GM23248 (cell line): Measurements from ENCODE around the gene TUBGCP6. TPM values are rescaled to one million over a fixed set of nuclear protein-coding genes. Genes with fewer than 3 reads are reported as not detected.

Source experiments
- DNase-seq: peaks from one replicate; pipeline ENCODE4 v3.0.0-alpha.2; 2015
- H2AFZ ChIP-seq: fragments of 200-600 bp; sonication (generic); 2 replicates; pipeline ENCODE4 v1.6.1; 2016; ENCODE audit warnings: antibody characterized with exemption
- H3F3A ChIP-seq: fragments of 200-600 bp; sonication (generic); 2 replicates; pipeline ENCODE4 v1.6.1; 2016; ENCODE audit warnings: mild to moderate bottlenecking, antibody characterized with exemption, mixed run types; ENCODE audit not compliant: insufficient read depth
- H3K27ac ChIP-seq: fragments of 200-600 bp; sonication (generic); 2 replicates; pipeline ENCODE4 v1.5.1; 2016; ENCODE audit warnings: mild to moderate bottlenecking
- H3K27me3 ChIP-seq: fragments of 200-600 bp; sonication (generic); replicated peaks from 2 replicates; pipeline ENCODE4 v1.6.1; 2016; ENCODE audit warnings: mild to moderate bottlenecking; ENCODE audit not compliant: insufficient read depth
- H3K36me3 ChIP-seq: fragments of 200-600 bp; sonication (generic); 2 replicates; pipeline ENCODE4 v1.6.1; 2016; ENCODE audit warnings: low read depth, mild to moderate bottlenecking
- H3K4me1 ChIP-seq: fragments of 200-600 bp; sonication (generic); 2 replicates; pipeline ENCODE4 v1.6.1; 2016; ENCODE audit warnings: mild to moderate bottlenecking; ENCODE audit not compliant: insufficient read depth
- H3K4me2 ChIP-seq: fragments of 200-600 bp; sonication (generic); one replicate; pipeline ENCODE4 v1.6.1; 2016; ENCODE audit warnings: mild to moderate bottlenecking; ENCODE audit not compliant: unreplicated experiment
- H3K4me3 ChIP-seq: fragments of 200-600 bp; sonication (generic); 2 replicates; pipeline ENCODE4 v1.5.1; 2016; ENCODE audit warnings: mild to moderate bottlenecking
- H3K79me2 ChIP-seq: fragments of 200-600 bp; sonication (generic); 2 replicates; pipeline ENCODE4 v1.6.1; 2016; ENCODE audit warnings: mild to moderate bottlenecking; ENCODE audit not compliant: insufficient read depth
- H3K9ac ChIP-seq: fragments of 200-600 bp; sonication (generic); 2 replicates; pipeline ENCODE4 v1.6.1; 2016; ENCODE audit warnings: mild to moderate bottlenecking
- H3K9me2 ChIP-seq: fragments of 200-600 bp; sonication (generic); 2 replicates; pipeline ENCODE4 v1.6.1; 2016; ENCODE audit warnings: mixed run types, mild to moderate bottlenecking, moderate library complexity; ENCODE audit not compliant: insufficient read depth
- H3K9me3 ChIP-seq: fragments of 200-600 bp; sonication (generic); one replicate; pipeline ENCODE4 v1.6.1; 2017; ENCODE audit warnings: low read depth
- H4K20me1 ChIP-seq: fragments of 200-600 bp; sonication (generic); 2 replicates; pipeline ENCODE4 v1.6.0; 2016; ENCODE audit not compliant: insufficient read depth
- EZH2 ChIP-seq: fragments of 200-600 bp; sonication (generic); IDR thresholded peaks from 2 replicates; pipeline ENCODE4 v1.6.1; 2018; ENCODE audit warnings: antibody characterized with exemption, mild to moderate bottlenecking; ENCODE audit not compliant: insufficient read depth, poor library complexity, severe bottlenecking
- EZH2phosphoT487 ChIP-seq: fragments of 200-600 bp; sonication (generic); IDR thresholded peaks from 2 replicates; pipeline ENCODE4 v1.6.1; 2018; ENCODE audit warnings: antibody characterized with exemption, moderate library complexity, mild to moderate bottlenecking, low read depth; ENCODE audit not compliant: insufficient read depth
- WGBS, 2 experiments: methylation state at CpG; one replicate each; pipeline ENCODE4 v1.1.6; 2015 to 2017; ENCODE audit warnings: low lambda C conversion rate in 2 of 2, low coverage in 1 of 2; ENCODE audit errors: missing lambda C conversion rate in 2 of 2; 5-methylcytosine and 5-hydroxymethylcytosine counted together
- in situ Hi-C: fragments of 300-500 bp; cut with MboI; formaldehyde crosslinking; loops from 2 replicates; pipeline ENCODE4 v1.15.0; 2020
- polyA plus RNA-seq: library from polyadenylated mRNA; unstranded; fragments of >200 nt; fragmentation: Nextera tagmentation; extraction: Ambion mirVana; gene quantifications from 2 replicates; pipeline ENCODE4 v1.2.1, GENCODE V29; 2016
- total RNA-seq: library from RNA; depleted of rRNA; stranded (reverse); fragments of >200 nt; shearing (Covaris generic); gene quantifications from 2 replicates; pipeline ENCODE4 v1.2.3, GENCODE V29; 2014

The TUBGCP6 gene
- total and polyA plus RNA-seq, 2 experiments from 2014 or later: 16.6 to 32.0 TPM

- H3K4me3 ChIP-seq: no peak overlapping the region
- peaks cover 38% of the 10 kb centered on the region for H3K79me2 ChIP-seq
- no peaks in the 10 kb centered on the region for H4K20me1 ChIP-seq
- no peaks in the 10 kb centered on the region for H3F3A ChIP-seq
- H3K4me1 ChIP-seq: no peaks in the 10 kb centered on the region
- no peak overlapping the region for H2AFZ ChIP-seq
- no peak for TF ChIP-seq EZH2phosphoT487
- TF ChIP-seq EZH2: no peak
- H3K9me3 ChIP-seq: no peaks in the 10 kb centered on the region
- no peak overlapping the region for H3K9ac ChIP-seq
- WGBS, 2 experiments: 92 to 93% methylated on average over 16 to 30 of the region's 30 CpGs
- H3K27ac ChIP-seq: no peak overlapping the region
- no peaks in the 10 kb centered on the region for H3K9me2 ChIP-seq
- peaks cover 25% of the 10 kb centered on the region; the same call in 1 of the 2 replicates for H3K36me3 ChIP-seq
- no peaks in the 10 kb centered on the region for H3K27me3 ChIP-seq
- DNase-seq: no peak
- no peak overlapping the region for H3K4me2 ChIP-seq
- in situ Hi-C loops: no loop called here
Observed at GRCh38 chr22:50283821-50284220, 39.0 kb upstream of the TUBGCP6 start.

GRCh38 chr22:50282361-50283155 is 37.7 kb upstream of the TUBGCP6 start:
- Histone ChIP-seq H3F3A (no peaks in the 10 kb centered on the region), H3K9me2 (no peaks in the 10 kb centered on the region), H4K20me1 (no peaks in the 10 kb centered on the region), H3K4me2 (no peak overlapping the region), H3K4me3 (no peak overlapping the region), H3K4me1 (no peaks in the 10 kb centered on the region), H3K9me3 (no peaks in the 10 kb centered on the region), H3K36me3 (peaks cover 20% of the 10 kb centered on the region; the same call in 1 of the 2 replicates), H3K27me3 (no peaks in the 10 kb centered on the region), H3K79me2 (peaks cover 26% of the 10 kb centered on the region), H3K9ac (no peak overlapping the region), H3K27ac (no peak overlapping the region), H2AFZ (no peak overlapping the region)
- DNase-seq: peak; percentile 74
- in situ Hi-C loops: no loop called here
- no peak for TF ChIP-seq EZH2phosphoT487
- TF ChIP-seq EZH2: no peak
- WGBS, 2 experiments: 83 to 85% methylated on average over 23 to 45 of the region's 45 CpGs

GRCh38 chr22:50281957-50282356 is 37.1 kb upstream of the TUBGCP6 start:
- H3K9me3 ChIP-seq: no peaks in the 10 kb centered on the region
- H3K4me3 ChIP-seq: no peak overlapping the region
- peaks cover 25% of the 10 kb centered on the region; the same call in 1 of the 2 replicates for H3K36me3 ChIP-seq
- H3K27ac ChIP-seq: no peak overlapping the region
- H4K20me1 ChIP-seq: no peaks in the 10 kb centered on the region
- H3K79me2 ChIP-seq: peaks cover 20% of the 10 kb centered on the region
- H3K4me2 ChIP-seq: no peak overlapping the region
- H3F3A ChIP-seq: 0 out of 2 replicates have a peak, but pooled peaks cover 4% of the 10 kb centered on the region
- no peaks in the 10 kb centered on the region for H3K4me1 ChIP-seq
- WGBS, 2 experiments: 90 to 92% methylated on average over 21 to 25 of the region's 25 CpGs
- no peak overlapping the region for H3K9ac ChIP-seq
- TF ChIP-seq EZH2 (no peak), EZH2phosphoT487 (no peak)
- H3K9me2 ChIP-seq: no peaks in the 10 kb centered on the region
- DNase-seq: no peak
- in situ Hi-C loops: no loop called here
- H3K27me3 ChIP-seq: no peaks in the 10 kb centered on the region
- H2AFZ ChIP-seq: no peak overlapping the region

- H3K27ac ChIP-seq: no peak overlapping the region
- H3F3A ChIP-seq: peaks cover 10% of the 10 kb centered on the region; the same call in 1 of the 2 replicates
- no peaks in the 10 kb centered on the region for H3K9me2 ChIP-seq
- H3K4me1 ChIP-seq: no peaks in the 10 kb centered on the region
- H4K20me1 ChIP-seq: no peaks in the 10 kb centered on the region
- TF ChIP-seq EZH2 (no peak), EZH2phosphoT487 (no peak)
- no peak overlapping the region for H3K4me2 ChIP-seq
- H3K4me3 ChIP-seq: no peak overlapping the region
- DNase-seq: no peak
- 97% methylated on average over 25 to 36 of the region's 36 CpGs for WGBS, 2 experiments
- no peak overlapping the region for H2AFZ ChIP-seq
- H3K27me3 ChIP-seq: no peaks in the 10 kb centered on the region
- in situ Hi-C loops: no loop called here
- peaks cover 14% of the 10 kb centered on the region for H3K79me2 ChIP-seq
- peaks cover 26% of the 10 kb centered on the region; the same call in 1 of the 2 replicates for H3K36me3 ChIP-seq
- H3K9me3 ChIP-seq: no peaks in the 10 kb centered on the region
- no peak overlapping the region for H3K9ac ChIP-seq
Observed at GRCh38 chr22:50281384-50281760, 36.5 kb upstream of the TUBGCP6 start.
